ENCODE results near the gene STK32C. TPM values are rescaled to one million over a fixed set of nuclear protein-coding genes. Genes with fewer than 3 reads are reported as not detected.
"Not testable (repeated sequence)": the region's sequence is repeated elsewhere in the genome, so short reads cannot be mapped to it uniquely, and the experiment has no call there.

STK32C gene
- total RNA-seq, 4 donors from 2014 or later, result 9.4 to 18.1 (median 16.2) TPM

DNA sequence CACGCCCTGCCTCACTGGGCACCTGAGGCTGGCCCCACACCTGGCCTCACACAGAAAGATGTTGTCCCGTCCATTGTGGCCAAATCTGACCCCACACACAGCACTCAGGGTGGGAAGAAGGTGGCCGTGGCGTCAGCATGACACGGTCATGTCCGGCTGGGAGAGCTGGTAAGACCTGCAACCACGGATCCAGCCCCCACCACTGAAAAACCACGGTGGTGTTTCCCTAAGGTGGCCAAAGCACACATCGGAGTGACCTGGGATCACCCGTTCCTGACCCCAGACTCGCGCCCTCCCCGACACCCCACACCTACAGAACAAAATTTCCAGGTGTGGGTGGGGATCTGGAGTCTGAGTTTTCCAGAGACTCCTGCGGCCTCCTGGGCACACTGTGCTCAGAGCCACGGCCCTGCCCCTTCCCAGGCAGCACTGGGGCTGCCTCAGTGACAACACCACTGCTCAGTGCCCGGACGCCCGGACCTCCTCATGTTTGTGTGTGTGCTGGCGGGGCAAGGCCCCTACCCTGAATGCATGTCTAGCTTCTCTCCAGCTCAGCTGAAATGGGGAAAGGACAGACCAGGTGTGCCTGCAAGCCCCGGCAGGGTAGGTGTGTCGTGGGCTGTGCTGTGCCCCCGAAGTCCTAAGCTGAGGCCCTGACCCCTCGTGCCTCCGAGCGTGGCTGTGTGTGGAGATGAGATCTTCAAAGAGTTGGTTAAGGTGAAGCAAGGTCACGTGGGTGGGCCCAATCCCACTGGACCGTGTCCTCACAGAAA lies 36.1 kb downstream of the STK32C start:
- Histone ChIP-seq H3K4me1 (peaks cover 0 to 16% (median 3%) of the 10 kb centered on the region in 4 donors), H3K9me3 (no peaks in the 10 kb centered on the region), H3K36me3 (no peaks in the 10 kb centered on the region), H3K27me3 (no peaks in the 10 kb centered on the region), H3K27ac (peak overlapping the region in 2 of 4 donors; percentile 23 to 67), H3K4me3 (no peak overlapping the region)
- no peak for DNase-seq (ENCODE audit: low spot score in 2 of 2)
- WGBS, 2 donors, result 82 to 86% methylated on average over 20 to 27 of the region's 27 CpGs
- TF ChIP-seq EP300 (IDR thresholded peaks at IDR 0.05), result no peak
- no peak for TF ChIP-seq POLR2A (IDR thresholded peaks at IDR 0.05)
- TF ChIP-seq, protein P1, sequence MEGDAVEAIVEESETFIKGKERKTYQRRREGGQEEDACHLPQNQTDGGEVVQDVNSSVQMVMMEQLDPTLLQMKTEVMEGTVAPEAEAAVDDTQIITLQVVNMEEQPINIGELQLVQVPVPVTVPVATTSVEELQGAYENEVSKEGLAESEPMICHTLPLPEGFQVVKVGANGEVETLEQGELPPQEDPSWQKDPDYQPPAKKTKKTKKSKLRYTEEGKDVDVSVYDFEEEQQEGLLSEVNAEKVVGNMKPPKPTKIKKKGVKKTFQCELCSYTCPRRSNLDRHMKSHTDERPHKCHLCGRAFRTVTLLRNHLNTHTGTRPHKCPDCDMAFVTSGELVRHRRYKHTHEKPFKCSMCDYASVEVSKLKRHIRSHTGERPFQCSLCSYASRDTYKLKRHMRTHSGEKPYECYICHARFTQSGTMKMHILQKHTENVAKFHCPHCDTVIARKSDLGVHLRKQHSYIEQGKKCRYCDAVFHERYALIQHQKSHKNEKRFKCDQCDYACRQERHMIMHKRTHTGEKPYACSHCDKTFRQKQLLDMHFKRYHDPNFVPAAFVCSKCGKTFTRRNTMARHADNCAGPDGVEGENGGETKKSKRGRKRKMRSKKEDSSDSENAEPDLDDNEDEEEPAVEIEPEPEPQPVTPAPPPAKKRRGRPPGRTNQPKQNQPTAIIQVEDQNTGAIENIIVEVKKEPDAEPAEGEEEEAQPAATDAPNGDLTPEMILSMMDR (IDR thresholded peaks at IDR 0.05), result no peak

- H3K27ac ChIP-seq, result peak overlapping the region in 1 of 4 donors; percentile 23
- H3K9me3 ChIP-seq, result no peaks in the 10 kb centered on the region
- no peak for DNase-seq (ENCODE audit: low spot score in 2 of 2)
- no peaks in the 10 kb centered on the region for H3K27me3 ChIP-seq
- H3K36me3 ChIP-seq, result no peaks in the 10 kb centered on the region
- no peak overlapping the region for H3K4me3 ChIP-seq
- TF ChIP-seq EP300 (IDR thresholded peaks at IDR 0.05), result no peak
- TF ChIP-seq, protein P1 (IDR thresholded peaks at IDR 0.05), result no peak
- no peak for TF ChIP-seq POLR2A (IDR thresholded peaks at IDR 0.05)
- peaks cover 0 to 24% (median 3%) of the 10 kb centered on the region in 4 donors for H3K4me1 ChIP-seq
- WGBS, 2 donors, result 91 to 94% methylated on average over 10 to 11 of the region's 11 CpGs
Measured at GRCh38 chr10:132270721-132271457, 36.9 kb downstream of the STK32C start.

DNA sequence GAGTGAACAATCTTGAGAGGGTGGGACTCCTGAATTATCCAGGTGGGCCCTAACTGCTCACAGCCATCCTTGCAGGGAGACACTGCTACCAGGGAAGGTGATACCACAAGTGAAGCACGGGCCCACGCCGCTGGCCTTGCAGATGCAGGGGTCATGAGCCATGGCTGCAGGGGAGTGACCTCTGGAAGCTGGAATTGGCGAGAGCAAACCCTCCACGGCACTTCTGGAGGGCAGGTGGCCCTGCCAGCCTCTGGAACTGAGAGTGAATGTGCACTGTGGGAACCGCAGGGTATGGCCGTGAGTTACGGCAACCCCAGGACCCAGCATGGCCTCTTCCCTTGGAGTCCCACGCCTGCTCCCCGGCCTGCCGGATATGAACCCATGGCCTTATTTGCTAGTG lies 37.5 kb downstream of the STK32C start:
- TF ChIP-seq POLR2A (IDR thresholded peaks at IDR 0.05) (no peak), EP300 (IDR thresholded peaks at IDR 0.05) (no peak)
- TF ChIP-seq, protein P1 (IDR thresholded peaks at IDR 0.05), result no peak
- Histone ChIP-seq H3K36me3 (no peaks in the 10 kb centered on the region), H3K27ac (no peak overlapping the region), H3K4me3 (no peak overlapping the region), H3K4me1 (peaks cover 0 to 30% (median 3%) of the 10 kb centered on the region in 4 donors), H3K27me3 (no peaks in the 10 kb centered on the region), H3K9me3 (no peaks in the 10 kb centered on the region)
- 87 to 88% methylated on average over 11 of the region's 11 CpGs for WGBS, 2 donors
- no peak for DNase-seq (ENCODE audit: low spot score in 2 of 2)

DNA sequence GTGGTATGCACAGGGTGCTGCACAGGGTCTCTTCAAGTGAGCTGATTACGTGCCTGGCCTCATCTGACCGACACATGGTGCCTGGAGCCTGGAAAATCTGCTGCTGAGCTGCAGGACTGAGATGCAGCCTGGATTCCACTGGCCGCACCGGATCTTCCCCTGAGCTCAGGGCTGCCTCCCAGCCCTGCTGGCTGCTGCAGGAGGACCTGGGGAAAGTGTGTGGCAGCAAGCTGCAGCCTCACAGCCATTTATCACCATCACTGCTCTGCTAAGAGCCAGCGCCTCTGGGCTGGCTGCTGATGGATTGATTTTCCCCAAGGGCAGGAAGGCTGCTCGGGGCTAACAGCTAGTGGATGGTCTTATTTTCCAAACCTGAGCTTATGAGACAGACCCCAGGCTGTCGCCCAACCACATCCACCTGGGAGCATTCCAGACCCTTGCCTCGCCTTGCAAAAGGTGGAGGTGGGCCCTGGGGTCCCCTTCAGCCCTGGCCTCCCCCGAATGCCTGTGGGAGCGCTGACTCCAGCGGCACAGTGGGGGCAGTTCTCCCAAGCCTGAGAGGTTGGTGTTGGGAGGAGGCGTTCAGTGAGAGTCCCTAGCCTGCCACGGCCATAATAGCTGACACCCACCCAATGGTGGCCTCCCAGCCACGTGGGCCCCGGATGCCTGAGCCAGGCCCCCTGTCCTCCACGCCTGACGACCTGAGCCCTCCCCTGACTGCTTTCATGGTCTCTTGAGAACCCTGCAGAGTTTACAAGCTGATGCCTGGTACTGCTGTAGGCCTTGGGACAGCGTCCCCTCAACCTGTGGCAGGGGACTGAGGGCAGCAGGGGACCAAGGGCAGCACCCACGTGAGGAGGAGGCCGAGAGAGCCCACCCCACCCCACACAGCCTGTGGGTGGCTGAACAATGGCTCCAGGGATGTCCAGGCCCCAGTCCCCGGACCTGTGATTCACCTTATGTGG lies 38.2 kb downstream of the STK32C start:
- no peak for DNase-seq (ENCODE audit: low spot score in 2 of 2)
- no peaks in the 10 kb centered on the region for H3K27me3 ChIP-seq
- peaks cover 0 to 32% (median 3%) of the 10 kb centered on the region in 4 donors for H3K4me1 ChIP-seq
- no peak overlapping the region for H3K4me3 ChIP-seq
- 73% methylated on average over 14 to 20 of the region's 21 CpGs for WGBS, 2 donors
- H3K27ac ChIP-seq, result no peak overlapping the region
- no peaks in the 10 kb centered on the region for H3K9me3 ChIP-seq
- H3K36me3 ChIP-seq, result no peaks in the 10 kb centered on the region
- no peak for TF ChIP-seq EP300 (IDR thresholded peaks at IDR 0.05)
- no peak for TF ChIP-seq POLR2A (IDR thresholded peaks at IDR 0.05)
- TF ChIP-seq, protein P1 (IDR thresholded peaks at IDR 0.05), result no peak

GRCh38 chr10:132267916-132268315 lies 39.8 kb downstream of the STK32C start:
- not testable (repeated sequence) for DNase-seq (ENCODE audit: low spot score in 2 of 2); H3K27ac ChIP-seq; H3K36me3 ChIP-seq; H3K4me3 ChIP-seq; H3K9me3 ChIP-seq; H3K27me3 ChIP-seq
- WGBS, 2 donors, result 89 to 100% methylated on average over 2 to 8 of the region's 12 CpGs
- peaks cover 0 to 32% (median 3%) of the 10 kb centered on the region in 4 donors for H3K4me1 ChIP-seq

Measured in tibial nerve (tissue), 4 donors.